Measurements from ENCODE around the gene ABCG1. TPM values are rescaled to one million over a fixed set of nuclear protein-coding genes. Genes with fewer than 3 reads are reported as not detected.

ABCG1 gene
- total RNA-seq, 1 experiment from 2014 or later, result not detected

- H3K4me3 Mint-ChIP-seq (ENCODE audit: unreplicated experiment), result no peak overlapping the region
- intact Hi-C loops (cut with micrococcal nuclease; ENCODE audit: unreplicated experiment), result no loop called here
- BruUV-seq (replicated peaks), result no TSS peak
- no peaks in the 10 kb centered on the region for H3K36me3 Mint-ChIP-seq (ENCODE audit: insufficient read depth, unreplicated experiment)
- H3K9me3 ChIP-seq, result peaks cover 4% of the 10 kb centered on the region; the same call in 1 of the 2 replicates
- H3K4me1 ChIP-seq, result no peaks in the 10 kb centered on the region
- no peak overlapping the region for H3K27ac Mint-ChIP-seq (ENCODE audit: unreplicated experiment)
- H3K4me1 Mint-ChIP-seq (ENCODE audit: low read depth, unreplicated experiment), result no peaks in the 10 kb centered on the region
- TF ChIP-seq, protein P1, sequence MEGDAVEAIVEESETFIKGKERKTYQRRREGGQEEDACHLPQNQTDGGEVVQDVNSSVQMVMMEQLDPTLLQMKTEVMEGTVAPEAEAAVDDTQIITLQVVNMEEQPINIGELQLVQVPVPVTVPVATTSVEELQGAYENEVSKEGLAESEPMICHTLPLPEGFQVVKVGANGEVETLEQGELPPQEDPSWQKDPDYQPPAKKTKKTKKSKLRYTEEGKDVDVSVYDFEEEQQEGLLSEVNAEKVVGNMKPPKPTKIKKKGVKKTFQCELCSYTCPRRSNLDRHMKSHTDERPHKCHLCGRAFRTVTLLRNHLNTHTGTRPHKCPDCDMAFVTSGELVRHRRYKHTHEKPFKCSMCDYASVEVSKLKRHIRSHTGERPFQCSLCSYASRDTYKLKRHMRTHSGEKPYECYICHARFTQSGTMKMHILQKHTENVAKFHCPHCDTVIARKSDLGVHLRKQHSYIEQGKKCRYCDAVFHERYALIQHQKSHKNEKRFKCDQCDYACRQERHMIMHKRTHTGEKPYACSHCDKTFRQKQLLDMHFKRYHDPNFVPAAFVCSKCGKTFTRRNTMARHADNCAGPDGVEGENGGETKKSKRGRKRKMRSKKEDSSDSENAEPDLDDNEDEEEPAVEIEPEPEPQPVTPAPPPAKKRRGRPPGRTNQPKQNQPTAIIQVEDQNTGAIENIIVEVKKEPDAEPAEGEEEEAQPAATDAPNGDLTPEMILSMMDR (IDR thresholded peaks at IDR 0.05; ENCODE audit: insufficient read depth in 1 of 2, low read depth in 1 of 2, low read length in 1 of 2, severe bottlenecking in 1 of 2, unreplicated experiment in 1 of 2), result no peak
- H3K27me3 Mint-ChIP-seq (ENCODE audit: insufficient read depth, unreplicated experiment), result peaks cover 3% of the 10 kb centered on the region
- ChIA-PET CTCF (no interaction called here), POLR2A (no interaction called here)
- no peak overlapping the region for H3K4me3 ChIP-seq (ENCODE audit: low read depth, low read length)
- no peak for DNase-seq
- H3K9me3 Mint-ChIP-seq (ENCODE audit: unreplicated experiment), result no peaks in the 10 kb centered on the region
- no peaks in the 10 kb centered on the region for H3K27me3 ChIP-seq (replicated peaks; ENCODE audit: control insufficient read depth, insufficient read depth, low read length)
- H3K36me3 ChIP-seq (ENCODE audit: control insufficient read depth, insufficient read depth, low read length), result no peaks in the 10 kb centered on the region
Measured at GRCh38 chr21:42182713-42183371, 36.1 kb upstream of the ABCG1 start.

GRCh38 chr21:42183374-42184266 is 35.3 kb upstream of the ABCG1 start:
- TF ChIP-seq, protein P1 (IDR thresholded peaks at IDR 0.05; ENCODE audit: insufficient read depth in 1 of 2, low read depth in 1 of 2, low read length in 1 of 2, severe bottlenecking in 1 of 2, unreplicated experiment in 1 of 2), result no peak
- no peaks in the 10 kb centered on the region for H3K27me3 ChIP-seq (replicated peaks; ENCODE audit: control insufficient read depth, insufficient read depth, low read length)
- no peak overlapping the region for H3K4me3 ChIP-seq (ENCODE audit: low read depth, low read length)
- ChIA-PET POLR2A (no interaction called here), CTCF (no interaction called here)
- no peak overlapping the region for H3K27ac Mint-ChIP-seq (ENCODE audit: unreplicated experiment)
- no peak overlapping the region for H3K4me3 Mint-ChIP-seq (ENCODE audit: unreplicated experiment)
- peaks cover under 1% of the 10 kb centered on the region for H3K27me3 Mint-ChIP-seq (ENCODE audit: insufficient read depth, unreplicated experiment)
- intact Hi-C loops (cut with micrococcal nuclease; ENCODE audit: unreplicated experiment), result no loop called here
- no peaks in the 10 kb centered on the region for H3K9me3 Mint-ChIP-seq (ENCODE audit: unreplicated experiment)
- H3K4me1 ChIP-seq, result no peaks in the 10 kb centered on the region
- H3K36me3 Mint-ChIP-seq (ENCODE audit: insufficient read depth, unreplicated experiment), result no peaks in the 10 kb centered on the region
- no peak for DNase-seq
- H3K9me3 ChIP-seq, result peaks cover 4% of the 10 kb centered on the region; the same call in 1 of the 2 replicates
- H3K4me1 Mint-ChIP-seq (ENCODE audit: low read depth, unreplicated experiment), result no peaks in the 10 kb centered on the region
- H3K36me3 ChIP-seq (ENCODE audit: control insufficient read depth, insufficient read depth, low read length), result no peaks in the 10 kb centered on the region
- BruUV-seq (replicated peaks), result no TSS peak

DNA sequence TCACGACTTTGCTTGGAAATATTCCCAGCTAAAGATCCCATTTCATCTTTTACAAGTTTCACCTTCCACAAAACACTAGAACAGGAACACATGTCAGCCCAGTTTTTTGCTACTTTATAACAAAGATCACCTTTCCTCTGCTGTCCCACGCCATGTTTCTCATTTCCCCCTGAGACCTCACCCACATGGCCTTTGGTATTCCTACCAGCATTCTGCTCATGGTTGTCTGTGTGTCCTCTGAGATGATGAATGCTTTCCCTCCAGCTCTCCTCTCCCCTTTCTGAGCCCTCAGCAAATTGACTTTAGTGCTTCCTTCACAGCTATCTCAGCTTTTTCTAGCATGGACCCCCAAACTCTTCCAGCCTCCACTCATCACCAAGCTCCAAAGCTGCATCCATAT is 32.3 kb upstream of the ABCG1 start:
- DNase-seq, result no peak
- Histone ChIP-seq H3K36me3 (ENCODE audit: control insufficient read depth, insufficient read depth, low read length) (no peaks in the 10 kb centered on the region), H3K9me3 (peaks cover 4% of the 10 kb centered on the region; the same call in 1 of the 2 replicates), H3K4me3 (ENCODE audit: low read depth, low read length) (no peak overlapping the region), H3K27me3 (replicated peaks; ENCODE audit: control insufficient read depth, insufficient read depth, low read length) (no peaks in the 10 kb centered on the region), H3K4me1 (no peaks in the 10 kb centered on the region)
- no peaks in the 10 kb centered on the region for H3K36me3 Mint-ChIP-seq (ENCODE audit: insufficient read depth, unreplicated experiment)
- H3K27me3 Mint-ChIP-seq (ENCODE audit: insufficient read depth, unreplicated experiment), result no peaks in the 10 kb centered on the region
- ChIA-PET POLR2A (no interaction called here), CTCF (interaction anchor here (0.6 kb wide), 1 partner anchor 370 kb away, joined by 5 read pairs; no protein-coding TSS in a partner anchor)
- H3K9me3 Mint-ChIP-seq (ENCODE audit: unreplicated experiment), result no peaks in the 10 kb centered on the region
- H3K4me1 Mint-ChIP-seq (ENCODE audit: low read depth, unreplicated experiment), result no peaks in the 10 kb centered on the region
- TF ChIP-seq, protein P1 (IDR thresholded peaks at IDR 0.05; ENCODE audit: insufficient read depth in 1 of 2, low read depth in 1 of 2, low read length in 1 of 2, severe bottlenecking in 1 of 2, unreplicated experiment in 1 of 2), result no peak
- BruUV-seq (replicated peaks), result no TSS peak
- no peak overlapping the region for H3K27ac Mint-ChIP-seq (ENCODE audit: unreplicated experiment)
- intact Hi-C loops (cut with micrococcal nuclease; ENCODE audit: unreplicated experiment), result no loop called here
- H3K4me3 Mint-ChIP-seq (ENCODE audit: unreplicated experiment), result no peak overlapping the region

Data from Caco-2 (cell line).